PC-9 (cell line): ENCODE measurements around the gene PCNX3. TPM values are rescaled to one million over a fixed set of nuclear protein-coding genes. Genes with fewer than 3 reads are reported as not detected.
A peak's percentile ranks its signal among the peaks of the same experiment; 100 is the strongest.

Experiments used
- BruUV-seq: library from RNA; stranded (reverse); fragments of 400-500 nt; replicated peaks from 2 replicates; lab custom pipeline; 2021; lab: Mats Ljungman, UMichigan
- CTCF ChIA-PET: fragments of 300-600 bp; sonication (Branson Sonifier 250); formaldehyde crosslinking; loops from one replicate; lab custom pipeline; 2022; ENCODE audit warnings: antibody characterized with exemption; lab: Charles Lee
- POLR2A ChIA-PET: fragments of 300-600 bp; sonication (Branson Sonifier 250); formaldehyde crosslinking; loops from one replicate; lab custom pipeline; 2022; ENCODE audit warnings: antibody characterized with exemption; ENCODE audit not compliant: unreplicated experiment; lab: Charles Lee
- DNase-seq, 2 experiments: peaks; one replicate each; pipeline versions ENCODE4 v3.0.0 to v3.0.0-alpha.2; 2015 to 2022; ENCODE audit warnings: mixed read lengths in 1 of 2
- H2AFZ ChIP-seq: fragments of 200-600 bp; sonication (generic); 2 replicates; pipeline ENCODE4 v1.8.1; 2017; ENCODE audit warnings: antibody characterized with exemption
- H3F3A ChIP-seq: fragments of 200-600 bp; sonication (generic); 2 replicates; pipeline ENCODE4 v1.8.1; 2017; ENCODE audit warnings: antibody characterized with exemption, mild to moderate bottlenecking, low read depth; ENCODE audit not compliant: insufficient read depth
- H3K27ac ChIP-seq: fragments of 200-600 bp; sonication (generic); 2 replicates; pipeline ENCODE4 v1.6.1; 2016; ENCODE audit warnings: mixed run types
- H3K27me3 ChIP-seq: fragments of 200-600 bp; sonication (generic); 2 replicates; pipeline ENCODE4 v1.6.1; 2016; ENCODE audit warnings: low read depth, mixed run types; ENCODE audit not compliant: insufficient read depth
- H3K36me3 ChIP-seq: fragments of 200-600 bp; sonication (generic); 2 replicates; pipeline ENCODE4 v1.6.1; 2016; ENCODE audit warnings: low read depth, mixed run types
- H3K4me1 ChIP-seq: fragments of 200-600 bp; sonication (generic); replicated peaks from 2 replicates; pipeline ENCODE4 v1.6.1; 2016; ENCODE audit warnings: mixed run types; ENCODE audit not compliant: insufficient read depth
- H3K4me2 ChIP-seq: fragments of 200-600 bp; sonication (generic); 2 replicates; pipeline ENCODE4 v1.6.1; 2017; ENCODE audit warnings: mixed run types
- H3K4me3 ChIP-seq: fragments of 200-600 bp; sonication (generic); 2 replicates; pipeline ENCODE4 v1.6.1; 2016; ENCODE audit warnings: mixed run types
- H3K79me2 ChIP-seq: fragments of 200-600 bp; sonication (generic); 2 replicates; pipeline ENCODE4 v1.6.1; 2017; ENCODE audit warnings: low read depth, mixed run types
- H3K9me2 ChIP-seq: fragments of 200-600 bp; sonication (generic); 2 replicates; pipeline ENCODE4 v1.8.1; 2017; ENCODE audit warnings: mild to moderate bottlenecking; ENCODE audit not compliant: insufficient read depth
- H3K9me3 ChIP-seq: fragments of 200-600 bp; sonication (generic); 2 replicates; pipeline ENCODE4 v1.8.1; 2016; ENCODE audit warnings: low read depth; ENCODE audit not compliant: insufficient read depth
- H4K20me1 ChIP-seq: fragments of 200-600 bp; sonication (generic); 2 replicates; pipeline ENCODE4 v1.8.1; 2017; ENCODE audit not compliant: insufficient read depth
- CTCF ChIP-seq: fragments of 200-600 bp; sonication (generic); conservative IDR thresholded peaks from 2 replicates; pipeline ENCODE4 v1.6.1; 2017; ENCODE audit warnings: mixed run types, antibody characterized with exemption, mild to moderate bottlenecking, moderate library complexity
- EZH2 ChIP-seq: fragments of 200-600 bp; sonication (generic); IDR thresholded peaks from 2 replicates; pipeline ENCODE4 v1.8.0; 2017; ENCODE audit warnings: antibody characterized with exemption, low read depth
- intact Hi-C: fragments of 100-400 bp; cut with micrococcal nuclease; formaldehyde crosslinking; loops from one replicate; pipeline ENCODE4 v1.10.0; 2022; ENCODE audit not compliant: unreplicated experiment
- total RNA-seq: library from RNA; stranded (reverse); gene quantifications from 2 replicates; pipeline ENCODE4 v1.2.3, GENCODE V29; 2021

The PCNX3 gene
- total RNA-seq, 1 experiment from 2014 or later = 76.9 TPM

GRCh38 chr11:65576232-65576866 lies 39.2 kb upstream of the PCNX3 start:
- DNase-seq = no peak
- Histone ChIP-seq H3K36me3 (no peaks in the 10 kb centered on the region; the same call in 1 of the 2 replicates), H3K27ac (peak overlapping the region; percentile 52), H3K9me3 (no peaks in the 10 kb centered on the region), H2AFZ (peak overlapping the region; percentile 62; the same call in 1 of the 2 replicates), H4K20me1 (peaks cover 7% of the 10 kb centered on the region; the same call in 1 of the 2 replicates), H3K27me3 (no peaks in the 10 kb centered on the region), H3F3A (peaks cover 48% of the 10 kb centered on the region), H3K4me1 (peaks cover 51% of the 10 kb centered on the region), H3K9me2 (no peaks in the 10 kb centered on the region), H3K79me2 (peaks cover 40% of the 10 kb centered on the region), H3K4me3 (peak overlapping the region; percentile 81), H3K4me2 (peak overlapping the region; percentile 98)
- CTCF ChIA-PET = interaction anchor here (0.6 to 0.9 kb wide), 3 partner anchors 11 to 35 kb away, joined by 3 to 12 read pairs (median 3); no protein-coding TSS in a partner anchor
- intact Hi-C loops = no loop called here
- BruUV-seq = TSS peak; percentile 40
- POLR2A ChIA-PET = interaction anchor here (0.6 to 1.0 kb wide), 5 partner anchors 17 to 154 kb away, joined by 3 to 15 read pairs (median 5); partner anchors contain the start of genes NEAT1 and PCNX3
- TF ChIP-seq CTCF = no peak

- Histone ChIP-seq H3K4me3 (peak overlapping the region; percentile 81), H4K20me1 (peaks cover 7% of the 10 kb centered on the region; the same call in 1 of the 2 replicates), H3K4me1 (peaks cover 43% of the 10 kb centered on the region), H3K27me3 (no peaks in the 10 kb centered on the region), H3K4me2 (peak overlapping the region; percentile 98), H3K9me3 (no peaks in the 10 kb centered on the region), H3K9me2 (no peaks in the 10 kb centered on the region), H3F3A (peaks cover 41% of the 10 kb centered on the region), H3K36me3 (no peaks in the 10 kb centered on the region; the same call in 1 of the 2 replicates), H2AFZ (no peak overlapping the region), H3K27ac (peak overlapping the region; percentile 52), H3K79me2 (peaks cover 33% of the 10 kb centered on the region)
- intact Hi-C loops = loop anchor here (1.0 kb wide), 1 partner anchor 38 kb away; the partner anchor contains the start of gene PCNX3
- ChIA-PET POLR2A (interaction anchor here (0.5 to 0.9 kb wide), 11 partner anchors 17 to 724 kb away, joined by 3 to 16 read pairs (median 5); partner anchors contain the start of genes NEAT1 and PCNX3), CTCF (interaction anchor here (0.5 to 0.9 kb wide), 4 partner anchors 11 to 97 kb away, joined by 3 to 5 read pairs (median 3); partner anchors contain the start of gene KCNK7)
- peak; percentile 87 to 90 for DNase-seq
- no TSS peak for BruUV-seq
- TF ChIP-seq CTCF (no peak), EZH2 (no peak)
Observed at GRCh38 chr11:65576867-65577755, 38.5 kb upstream of the PCNX3 start.

DNA sequence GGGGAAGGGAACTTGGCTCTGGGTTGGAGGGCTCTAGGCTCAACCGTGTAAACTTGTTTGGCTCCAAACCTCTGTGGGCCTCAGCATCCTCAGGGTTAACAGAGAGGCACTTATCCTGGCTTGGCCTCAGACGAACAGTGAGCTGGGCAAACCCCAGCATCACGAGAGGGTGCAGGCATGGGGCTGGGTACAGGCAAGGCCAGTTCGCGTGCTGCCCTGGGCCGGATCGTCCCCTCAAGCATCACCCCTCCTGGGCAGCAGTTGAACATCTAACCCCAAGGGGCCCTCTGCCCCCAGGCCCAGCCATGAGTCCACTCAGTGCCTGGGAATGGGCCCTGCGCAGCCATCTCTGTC lies 37.8 kb upstream of the PCNX3 start:
- Histone ChIP-seq H3K9me3 (no peaks in the 10 kb centered on the region), H3F3A (peaks cover 43% of the 10 kb centered on the region), H3K36me3 (no peaks in the 10 kb centered on the region; the same call in 1 of the 2 replicates), H3K27me3 (no peaks in the 10 kb centered on the region), H3K9me2 (no peaks in the 10 kb centered on the region), H2AFZ (no peak overlapping the region), H3K4me2 (peak overlapping the region; percentile 98), H3K4me1 (peaks cover 43% of the 10 kb centered on the region), H4K20me1 (peaks cover 7% of the 10 kb centered on the region; the same call in 1 of the 2 replicates), H3K27ac (peak overlapping the region; percentile 28), H3K79me2 (peaks cover 33% of the 10 kb centered on the region), H3K4me3 (peak overlapping the region; percentile 81; the same call in 1 of the 2 replicates)
- intact Hi-C loops = loop anchor here (1.0 kb wide), 1 partner anchor 38 kb away; the partner anchor contains the start of gene PCNX3
- POLR2A ChIA-PET = interaction anchor here (0.5 to 0.9 kb wide), 7 partner anchors 35 to 725 kb away, joined by 3 to 16 read pairs (median 5); partner anchors contain the start of gene PCNX3
- TF ChIP-seq CTCF = no peak
- TF ChIP-seq EZH2 = no peak
- CTCF ChIA-PET = interaction anchor here (0.5 to 0.6 kb wide), 2 partner anchors 77 to 98 kb away, joined by 5 to 8 read pairs; no protein-coding TSS in a partner anchor
- no peak for DNase-seq
- BruUV-seq = no TSS peak
